H1 (cell line): ENCODE data around the gene HOMER2.
"Not testable (repeated sequence)": the region's sequence is repeated elsewhere in the genome, so short reads cannot be mapped to it uniquely, and the experiment has no call there.

ENCODE experiments used
- CREB1 ChIP-seq: IDR thresholded peaks from 2 replicates; pipeline ENCODE4 v1.6.1; 2012; ENCODE audit warnings: inconsistent platforms
- HDAC6 ChIP-seq: IDR thresholded peaks from one replicate; pipeline ENCODE4 v1.7.1; 2012; ENCODE audit warnings: low read depth, mild to moderate bottlenecking, inconsistent platforms, low read length, moderate library complexity

GRCh38 chr15:82821851-82822250 lies 130.7 kb downstream of the HOMER2 start:
- not testable (repeated sequence) for TF ChIP-seq HDAC6, CREB1
